SU-DHL-6 (cell line): ENCODE data around the gene DAAM1.

Source experiments
- H2AFZ ChIP-seq: fragments of 200-600 bp; sonication (generic); 2 replicates; pipeline ENCODE4 v1.6.1; 2014; ENCODE audit warnings: low read depth, mild to moderate bottlenecking, moderate library complexity, mixed read lengths, antibody characterized with exemption, low read length; ENCODE audit not compliant: severe bottlenecking
- H3F3A ChIP-seq: fragments of 200-600 bp; shearing (Covaris generic); 2 replicates; pipeline ENCODE4 v1.6.0; 2016; ENCODE audit warnings: antibody characterized with exemption, mild to moderate bottlenecking; ENCODE audit not compliant: insufficient read depth
- H3K27ac ChIP-seq: fragments of 200-600 bp; sonication (generic); 2 replicates; pipeline ENCODE4 v1.5.1; 2016; ENCODE audit warnings: low read depth, mild to moderate bottlenecking, low read length, moderate library complexity, mixed read lengths
- H3K27me3 ChIP-seq: fragments of 200-600 bp; sonication (generic), shearing (Covaris generic); 2 replicates; pipeline ENCODE4 v1.6.0; 2014; ENCODE audit warnings: mild to moderate bottlenecking, low read length
- H3K36me3 ChIP-seq: fragments of 200-600 bp; sonication (generic); 2 replicates; pipeline ENCODE4 v1.6.1; 2014; ENCODE audit warnings: mild to moderate bottlenecking, low read length, mixed read lengths
- H3K4me2 ChIP-seq: fragments of 300-600, 200-600 bp; shearing (Covaris generic), sonication (generic); 2 replicates; pipeline ENCODE4 v1.6.0; 2014; ENCODE audit warnings: low read length, low read depth, mild to moderate bottlenecking; ENCODE audit not compliant: poor library complexity, severe bottlenecking
- H3K4me3 ChIP-seq: fragments of 200-600 bp; sonication (generic); 2 replicates; pipeline ENCODE4 v1.5.1; 2014; ENCODE audit warnings: antibody characterized with exemption, low read length, mild to moderate bottlenecking, mixed read lengths; ENCODE audit not compliant: insufficient read depth, poor library complexity, severe bottlenecking
- H3K79me2 ChIP-seq: fragments of 200-600 bp; sonication (generic); 2 replicates; pipeline ENCODE4 v1.6.1; 2014; ENCODE audit warnings: mild to moderate bottlenecking, low read length, moderate library complexity; ENCODE audit not compliant: insufficient read depth
- H3K9ac ChIP-seq: fragments of 200-600 bp; sonication (generic); 2 replicates; pipeline ENCODE4 v1.7.0; 2014; ENCODE audit warnings: mild to moderate bottlenecking, low read length
- H3K9me2 ChIP-seq: fragments of 200-600 bp; sonication (generic); replicated peaks from 2 replicates; pipeline ENCODE4 v1.6.1; 2014; ENCODE audit warnings: low read length; ENCODE audit not compliant: insufficient read depth
- H3K9me3 ChIP-seq: fragments of 200-600 bp; sonication (generic); 2 replicates; pipeline ENCODE4 v1.6.1; 2014; ENCODE audit warnings: low read length, mixed read lengths; ENCODE audit not compliant: insufficient read depth
- H4K20me1 ChIP-seq: fragments of 200-600 bp; sonication (generic); 2 replicates; pipeline ENCODE4 v1.6.1; 2014; ENCODE audit warnings: low read depth, mild to moderate bottlenecking, antibody characterized with exemption, low read length, moderate library complexity, mixed read lengths
- CTCF ChIP-seq: fragments of 200-600 bp; sonication (generic); IDR thresholded peaks from one replicate; pipeline ENCODE4 v1.5.1; 2017; ENCODE audit warnings: antibody characterized with exemption, mild to moderate bottlenecking, low read length, moderate library complexity; ENCODE audit not compliant: insufficient read depth, poor library complexity, severe bottlenecking
- EZH2phosphoT487 ChIP-seq: fragments of 200-600 bp; sonication (generic), shearing (Covaris generic); conservative IDR thresholded peaks from 2 replicates; pipeline ENCODE4 v1.6.1; 2018; ENCODE audit warnings: mild to moderate bottlenecking, antibody characterized with exemption, low read length, moderate library complexity, mixed read lengths

The DAAM1 gene

GRCh38 chr14:59204305-59204704 lies 15.8 kb downstream of the DAAM1 start:
- no peak for TF ChIP-seq EZH2phosphoT487
- TF ChIP-seq CTCF = no peak
- Histone ChIP-seq H3K4me2 (no peak overlapping the region), H3K9ac (no peak overlapping the region), H3K9me3 (no peaks in the 10 kb centered on the region), H3K79me2 (peaks cover 95% of the 10 kb centered on the region), H2AFZ (no peak overlapping the region), H3K9me2 (no peaks in the 10 kb centered on the region), H4K20me1 (no peaks in the 10 kb centered on the region), H3K36me3 (no peaks in the 10 kb centered on the region), H3K27ac (no peak overlapping the region), H3K27me3 (no peaks in the 10 kb centered on the region), H3F3A (peaks cover 3% of the 10 kb centered on the region; the same call in 1 of the 2 replicates), H3K4me3 (no peak overlapping the region)

GRCh38 chr14:59206892-59207291 lies 18.4 kb downstream of the DAAM1 start:
- no peak overlapping the region for H2AFZ ChIP-seq
- no peak overlapping the region for H3K4me3 ChIP-seq
- TF ChIP-seq CTCF = no peak
- no peak for TF ChIP-seq EZH2phosphoT487
- H3K4me2 ChIP-seq = no peak overlapping the region
- H3K36me3 ChIP-seq = no peaks in the 10 kb centered on the region
- peaks cover 95% of the 10 kb centered on the region for H3K79me2 ChIP-seq
- H3K9me2 ChIP-seq = no peaks in the 10 kb centered on the region
- no peak overlapping the region for H3K27ac ChIP-seq
- peaks cover 11% of the 10 kb centered on the region; the same call in 1 of the 2 replicates for H3F3A ChIP-seq
- no peaks in the 10 kb centered on the region for H3K27me3 ChIP-seq
- H4K20me1 ChIP-seq = no peaks in the 10 kb centered on the region
- H3K9ac ChIP-seq = no peak overlapping the region
- no peaks in the 10 kb centered on the region for H3K9me3 ChIP-seq

GRCh38 chr14:59207506-59207933 lies 19.1 kb downstream of the DAAM1 start:
- Histone ChIP-seq H3K36me3 (no peaks in the 10 kb centered on the region), H3K9me3 (no peaks in the 10 kb centered on the region), H3K9ac (no peak overlapping the region), H3K27me3 (no peaks in the 10 kb centered on the region), H3K4me3 (no peak overlapping the region), H2AFZ (no peak overlapping the region), H3K4me2 (no peak overlapping the region), H3K27ac (no peak overlapping the region), H4K20me1 (no peaks in the 10 kb centered on the region), H3F3A (peaks cover 11% of the 10 kb centered on the region; the same call in 1 of the 2 replicates), H3K9me2 (no peaks in the 10 kb centered on the region), H3K79me2 (peaks cover 95% of the 10 kb centered on the region)
- TF ChIP-seq EZH2phosphoT487 (no peak), CTCF (no peak)
